Mesothelial cell of epicardium (in vitro differentiated cells): ENCODE data around the gene MYO15A. TPM values are rescaled to one million over a fixed set of nuclear protein-coding genes. Genes with fewer than 3 reads are reported as not detected.

Experiments
- DNase-seq, 2 experiments: peaks; one replicate each; pipeline ENCODE4 v3.0.0; 2021; ENCODE audit warnings: low spot score in 2 of 2; ENCODE audit not compliant: unreplicated experiment in 2 of 2
- H3K27ac Mint-ChIP-seq: 2 replicates; pipeline ENCODE4 v1.8.0; 2021; ENCODE audit warnings: mixed read lengths
- H3K27me3 Mint-ChIP-seq: 2 replicates; pipeline ENCODE4 v1.8.0; 2021; ENCODE audit warnings: low read depth, mixed read lengths
- H3K36me3 Mint-ChIP-seq: 2 replicates; pipeline ENCODE4 v1.8.0; 2021; ENCODE audit warnings: mixed read lengths
- H3K4me1 Mint-ChIP-seq: 2 replicates; pipeline ENCODE4 v1.8.0; 2021; ENCODE audit warnings: mixed read lengths
- H3K4me3 Mint-ChIP-seq: 2 replicates; pipeline ENCODE4 v1.8.0; 2021; ENCODE audit warnings: mild to moderate bottlenecking, moderate library complexity, mixed read lengths
- H3K9me3 Mint-ChIP-seq: 2 replicates; pipeline ENCODE4 v1.8.0; 2021; ENCODE audit warnings: mixed read lengths
- CTCF ChIP-seq: fragments of 200-600 bp; sonication (generic); IDR thresholded peaks from one replicate; pipeline ENCODE4 v1.5.0; 2021; ENCODE audit warnings: antibody characterized with exemption; ENCODE audit not compliant: unreplicated experiment
- total RNA-seq: library from RNA; stranded (reverse); gene quantifications from 3 replicates; pipeline ENCODE4 v1.2.1, GENCODE V29; 2021

Gene MYO15A
- total RNA-seq, 1 donor from 2014 or later = 6.3 TPM

DNA sequence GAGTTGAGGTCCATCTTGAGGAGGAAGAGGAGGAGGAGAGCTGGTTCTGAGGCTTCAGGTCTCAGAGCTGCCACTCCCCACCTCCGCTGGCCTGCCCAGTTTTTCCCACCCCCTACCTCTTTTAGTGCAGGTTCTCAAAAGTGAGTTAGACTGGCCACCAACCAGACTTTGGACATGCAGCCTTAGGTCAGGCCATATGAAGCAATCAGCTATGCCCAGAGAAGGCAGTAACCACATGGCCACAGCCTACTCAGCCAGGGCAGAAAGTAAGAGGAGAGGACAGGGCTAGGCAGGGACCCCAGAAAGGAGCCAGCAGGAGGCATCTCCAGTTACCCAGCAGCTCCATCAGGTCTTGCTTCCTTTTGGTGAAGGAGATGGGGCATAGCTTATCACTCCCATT, 9.0 kb downstream of the MYO15A start:
- TF ChIP-seq CTCF = no peak
- DNase-seq = no peak
- no peak overlapping the region for H3K4me3 Mint-ChIP-seq

DNA sequence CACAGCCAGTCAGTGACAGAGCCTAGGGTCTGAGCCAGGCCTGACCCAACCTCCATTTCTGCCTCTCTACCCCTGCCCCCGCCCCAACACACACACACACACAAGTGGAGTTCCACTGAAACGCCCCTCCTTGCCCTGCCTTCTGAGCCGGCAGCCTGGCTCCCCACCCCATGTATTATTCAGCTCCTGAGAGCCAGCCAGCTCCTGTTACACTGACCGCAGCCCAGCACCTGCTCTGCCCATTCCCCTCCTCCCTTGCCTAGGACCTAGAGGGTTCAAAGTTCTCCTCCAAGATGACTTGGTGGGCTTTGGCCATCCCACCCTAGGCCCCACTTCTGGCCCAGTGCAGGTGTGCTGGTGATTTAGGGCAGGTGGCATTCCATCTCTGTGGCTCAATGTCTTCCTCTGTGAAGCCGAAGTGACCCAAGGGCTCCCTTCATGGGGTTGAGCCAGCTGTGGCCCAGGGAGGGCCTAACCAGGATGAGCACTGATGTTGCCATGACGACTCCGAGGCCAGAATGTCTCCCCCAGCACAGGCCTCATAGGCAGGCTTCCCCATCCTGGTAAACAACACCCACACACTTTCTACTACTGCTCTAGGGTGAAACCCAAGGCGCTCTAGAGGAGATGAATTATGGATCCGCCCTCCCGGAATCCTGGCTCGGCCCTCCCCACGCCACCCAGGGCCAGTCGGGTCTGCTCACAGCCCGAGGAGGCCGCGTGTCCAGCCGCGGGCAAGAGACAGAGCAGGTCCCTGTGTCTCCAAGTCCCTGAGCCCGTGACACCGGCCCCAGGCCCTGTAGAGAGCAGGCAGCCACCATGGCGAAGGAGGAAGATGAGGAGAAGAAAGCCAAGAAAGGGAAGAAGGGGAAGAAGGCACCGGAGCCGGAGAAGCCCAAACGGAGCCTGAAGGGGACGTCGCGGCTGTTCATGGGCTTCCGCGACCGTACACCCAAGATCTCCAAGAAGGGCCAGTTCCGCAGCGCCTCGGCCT, 9.7 kb downstream of the MYO15A start:
- no peak overlapping the region for H3K27ac Mint-ChIP-seq
- H3K27me3 Mint-ChIP-seq = no peaks in the 10 kb centered on the region
- no peaks in the 10 kb centered on the region for H3K36me3 Mint-ChIP-seq
- no peak for DNase-seq
- no peak overlapping the region for H3K4me3 Mint-ChIP-seq
- no peak for TF ChIP-seq CTCF
- peaks cover 4% of the 10 kb centered on the region for H3K9me3 Mint-ChIP-seq
- H3K4me1 Mint-ChIP-seq = peaks cover 1% of the 10 kb centered on the region

More for the DNA sequence above, 9.0 kb downstream of the MYO15A start:
- peaks cover 1% of the 10 kb centered on the region for H3K4me1 Mint-ChIP-seq
- H3K9me3 Mint-ChIP-seq = peaks cover 4% of the 10 kb centered on the region
- H3K27me3 Mint-ChIP-seq = no peaks in the 10 kb centered on the region
- H3K36me3 Mint-ChIP-seq = no peaks in the 10 kb centered on the region
- no peak overlapping the region for H3K27ac Mint-ChIP-seq

DNA sequence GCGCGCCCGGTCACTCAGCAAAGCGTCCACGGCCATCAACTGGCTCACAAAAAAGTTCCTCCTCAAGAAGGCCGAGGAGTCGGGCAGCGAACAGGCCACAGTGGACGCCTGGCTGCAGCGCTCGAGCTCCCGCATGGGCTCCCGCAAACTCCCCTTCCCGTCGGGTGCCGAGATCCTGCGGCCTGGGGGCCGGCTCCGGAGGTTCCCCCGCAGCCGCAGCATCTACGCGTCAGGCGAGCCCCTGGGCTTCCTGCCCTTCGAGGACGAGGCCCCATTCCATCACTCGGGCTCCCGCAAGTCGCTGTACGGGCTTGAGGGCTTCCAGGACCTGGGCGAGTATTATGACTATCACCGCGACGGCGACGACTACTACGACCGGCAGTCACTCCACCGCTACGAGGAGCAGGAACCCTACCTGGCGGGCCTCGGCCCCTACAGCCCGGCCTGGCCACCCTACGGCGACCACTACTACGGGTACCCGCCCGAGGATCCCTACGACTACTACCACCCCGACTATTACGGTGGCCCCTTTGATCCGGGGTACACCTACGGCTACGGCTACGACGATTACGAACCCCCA, 10.7 kb downstream of the MYO15A start:
- Mint-ChIP-seq H3K27ac (no peak overlapping the region), H3K4me3 (no peak overlapping the region), H3K4me1 (peaks cover 3% of the 10 kb centered on the region), H3K9me3 (peaks cover 4% of the 10 kb centered on the region), H3K36me3 (no peaks in the 10 kb centered on the region), H3K27me3 (no peaks in the 10 kb centered on the region)
- no peak for TF ChIP-seq CTCF
- DNase-seq = no peak

GRCh38 chr17:18119938-18120337, 11.4 kb downstream of the MYO15A start:
- H3K9me3 Mint-ChIP-seq = peaks cover 4% of the 10 kb centered on the region
- TF ChIP-seq CTCF = no peak
- H3K36me3 Mint-ChIP-seq = no peaks in the 10 kb centered on the region
- H3K4me3 Mint-ChIP-seq = no peak overlapping the region
- H3K4me1 Mint-ChIP-seq = peaks cover 3% of the 10 kb centered on the region
- no peak overlapping the region for H3K27ac Mint-ChIP-seq
- DNase-seq = no peak
- H3K27me3 Mint-ChIP-seq = no peaks in the 10 kb centered on the region

- Mint-ChIP-seq H3K4me3 (no peak overlapping the region), H3K27me3 (no peaks in the 10 kb centered on the region), H3K4me1 (peaks cover 3% of the 10 kb centered on the region), H3K9me3 (peaks cover 4% of the 10 kb centered on the region), H3K36me3 (no peaks in the 10 kb centered on the region), H3K27ac (no peak overlapping the region)
- DNase-seq = no peak
- TF ChIP-seq CTCF = no peak
Measured at GRCh38 chr17:18120461-18121017, 12.0 kb downstream of the MYO15A start.
